Thymus (tissue), 11 donors: ENCODE data around the gene ATP11B. TPM values are rescaled to one million over a fixed set of nuclear protein-coding genes. Genes with fewer than 3 reads are reported as not detected.

ENCODE experiments used
- DNase-seq, 9 donors: peaks; one replicate each; pipeline ENCODE4 v3.0.0-alpha.2; 2013; ENCODE audit warnings: low spot score in 9 of 9, low read depth in 6 of 9, missing footprints in 1 of 9
- H3K27ac ChIP-seq, 2 donors: one replicate each; pipeline ENCODE4 v1.5.1; 2013; ENCODE audit warnings: control low read depth in 1 of 2, low read depth in 1 of 2, low read length in 1 of 2, mild to moderate bottlenecking in 1 of 2, moderate library complexity in 1 of 2
- H3K27me3 ChIP-seq, 2 donors: one replicate each; pipeline ENCODE4 v1.5.1; 2013; ENCODE audit warnings: low read length in 1 of 2; ENCODE audit not compliant: control insufficient read depth in 2 of 2, insufficient read depth in 1 of 2
- H3K36me3 ChIP-seq, 2 donors: one replicate each; pipeline ENCODE4 v1.5.1; 2013; ENCODE audit warnings: low read length in 1 of 2, mild to moderate bottlenecking in 1 of 2, moderate library complexity in 1 of 2; ENCODE audit not compliant: control insufficient read depth in 2 of 2, insufficient read depth in 2 of 2
- H3K4me1 ChIP-seq, 2 donors: one replicate each; pipeline ENCODE4 v1.5.1; 2013; ENCODE audit warnings: low read length in 2 of 2; ENCODE audit not compliant: control insufficient read depth in 2 of 2, insufficient read depth in 2 of 2
- H3K4me3 ChIP-seq, 2 donors: one replicate each; pipeline ENCODE4 v1.5.1; 2013; ENCODE audit warnings: low read length in 2 of 2, control low read depth in 1 of 2, mild to moderate bottlenecking in 1 of 2
- H3K9me3 ChIP-seq, 2 donors: one replicate each; pipeline ENCODE4 v1.5.1; 2013; ENCODE audit warnings: low read length in 1 of 2, mild to moderate bottlenecking in 1 of 2; ENCODE audit not compliant: control insufficient read depth in 2 of 2, insufficient read depth in 1 of 2
- WGBS: extraction: QIAGEN DNeasy Blood & Tissue Kit; methylation state at CpG from one replicate; pipeline ENCODE4 v1.1.7; 2013; 5-methylcytosine and 5-hydroxymethylcytosine counted together
- polyA plus RNA-seq: library from polyadenylated mRNA; stranded (reverse); fragments of 200-250 nt; gene quantifications from one replicate; pipeline ENCODE4 v1.2.3, GENCODE V29; 2013
- total RNA-seq: library from RNA; stranded (reverse); fragments of 120-200 nt; gene quantifications from one replicate; pipeline ENCODE4 v1.2.4, GENCODE V29; 2013
- donor health status: healthy.

Gene ATP11B
- total and polyA plus RNA-seq, 2 donors: 24.7 to 76.9 TPM

- Histone ChIP-seq H3K4me1 (no peaks in the 10 kb centered on the region), H3K27ac (no peak overlapping the region), H3K36me3 (peaks cover 7 to 32% of the 10 kb centered on the region in 2 donors), H3K27me3 (no peaks in the 10 kb centered on the region), H3K9me3 (peaks cover 0 to 3% of the 10 kb centered on the region in 2 donors), H3K4me3 (no peak overlapping the region)
- no peak for DNase-seq
- WGBS: 80% methylated on average over 4 of the region's 4 CpGs
These were observed 166.4 kb downstream of the ATP11B start for GRCh38 chr3:182959474-182960350.

GRCh38 chr3:182962166-182962565 is 168.9 kb downstream of the ATP11B start:
- Histone ChIP-seq H3K4me1 (no peaks in the 10 kb centered on the region), H3K4me3 (no peak overlapping the region), H3K27ac (no peak overlapping the region), H3K9me3 (no peaks in the 10 kb centered on the region), H3K36me3 (peaks cover 7 to 24% of the 10 kb centered on the region in 2 donors), H3K27me3 (no peaks in the 10 kb centered on the region)
- DNase-seq: no peak

DNA sequence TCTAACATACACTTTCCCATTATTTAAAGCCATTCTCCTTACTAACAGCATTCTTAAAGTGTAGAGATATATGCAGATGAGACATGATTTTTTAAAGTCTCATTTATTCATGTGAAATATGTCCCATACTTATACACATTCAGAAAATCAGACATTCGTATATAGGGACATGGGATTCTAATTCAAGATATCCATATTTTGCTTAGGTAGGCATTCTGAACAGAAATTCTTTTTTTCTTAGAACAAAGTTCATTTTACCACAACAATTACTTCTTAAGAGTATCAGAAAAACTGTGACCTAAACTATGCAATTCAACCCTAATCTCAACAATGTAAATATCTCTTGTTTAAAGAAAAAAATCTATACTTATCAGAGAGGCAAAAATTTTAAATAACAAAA is 170.9 kb downstream of the ATP11B start:
- H3K4me1 ChIP-seq: peaks cover 0 to 4% of the 10 kb centered on the region in 2 donors
- WGBS: 98% methylated on average over 1 of the region's 1 CpG
- peaks cover 0 to 15% of the 10 kb centered on the region in 2 donors for H3K36me3 ChIP-seq
- H3K9me3 ChIP-seq: no peaks in the 10 kb centered on the region
- H3K27me3 ChIP-seq: no peaks in the 10 kb centered on the region
- H3K4me3 ChIP-seq: no peak overlapping the region
- no peak for DNase-seq
- no peak overlapping the region for H3K27ac ChIP-seq

GRCh38 chr3:182965861-182966366 is 172.6 kb downstream of the ATP11B start:
- no peak for DNase-seq
- Histone ChIP-seq H3K4me1 (peaks cover 0 to 4% of the 10 kb centered on the region in 2 donors), H3K36me3 (peaks cover 0 to 9% of the 10 kb centered on the region in 2 donors), H3K27me3 (no peaks in the 10 kb centered on the region), H3K27ac (no peak overlapping the region), H3K9me3 (no peaks in the 10 kb centered on the region), H3K4me3 (no peak overlapping the region)
- 95% methylated on average over 9 of the region's 9 CpGs for WGBS

DNA sequence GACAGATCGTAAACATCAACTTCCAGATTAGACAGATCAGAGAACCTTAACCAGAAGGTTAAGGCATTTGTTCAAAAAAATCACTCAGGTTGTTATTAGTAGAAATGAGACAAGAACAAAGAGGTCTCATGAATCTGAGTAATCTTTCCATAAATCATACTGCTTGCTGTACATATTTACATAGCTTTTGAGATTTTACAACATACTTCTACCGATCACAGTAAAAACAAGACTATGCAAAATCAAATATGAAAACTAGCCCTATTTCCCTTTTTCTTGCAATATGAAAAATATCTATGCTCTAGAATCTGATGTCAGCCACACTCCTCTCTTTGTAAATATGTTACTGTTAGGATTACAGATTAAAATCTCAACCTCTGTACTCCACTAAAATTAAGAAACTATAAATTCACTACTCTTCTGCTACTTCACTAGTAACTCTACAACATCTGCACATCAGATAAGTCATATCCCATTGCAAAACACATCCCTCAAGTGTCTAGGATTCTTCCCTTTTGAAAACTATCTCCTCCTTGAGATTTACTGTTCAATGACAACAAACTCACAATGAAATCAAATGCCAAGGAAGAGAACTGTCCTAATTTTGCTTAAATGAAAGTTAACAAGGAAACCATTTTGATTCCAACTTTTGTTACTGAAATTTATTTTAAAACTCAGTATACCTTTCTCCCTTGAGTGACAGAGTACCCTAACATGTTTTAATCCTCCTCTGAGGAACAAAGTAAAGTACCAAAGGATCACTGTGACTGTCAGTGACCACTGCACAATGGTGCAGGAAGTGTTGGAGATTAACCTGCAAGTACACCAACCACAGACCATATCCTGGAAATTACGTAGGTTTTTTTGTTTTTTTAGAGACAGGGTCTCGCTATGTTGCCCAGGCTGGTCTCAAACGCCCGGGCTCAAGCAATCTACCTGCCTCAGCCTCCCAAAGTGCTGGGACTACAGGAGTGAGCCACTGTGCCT is 174.2 kb downstream of the ATP11B start:
- DNase-seq: peak in 3 of 9 donors; percentile 13 to 44 (median 24)
- Histone ChIP-seq H3K27ac (no peak overlapping the region), H3K36me3 (peaks cover 0 to 7% of the 10 kb centered on the region in 2 donors), H3K27me3 (no peaks in the 10 kb centered on the region), H3K4me1 (peaks cover 0 to 4% of the 10 kb centered on the region in 2 donors), H3K9me3 (no peaks in the 10 kb centered on the region), H3K4me3 (no peak overlapping the region)
- 74% methylated on average over 6 of the region's 6 CpGs for WGBS

- H3K4me3 ChIP-seq: no peak overlapping the region
These were observed 176.0 kb downstream of the ATP11B start for GRCh38 chr3:182969277-182969676.

DNA sequence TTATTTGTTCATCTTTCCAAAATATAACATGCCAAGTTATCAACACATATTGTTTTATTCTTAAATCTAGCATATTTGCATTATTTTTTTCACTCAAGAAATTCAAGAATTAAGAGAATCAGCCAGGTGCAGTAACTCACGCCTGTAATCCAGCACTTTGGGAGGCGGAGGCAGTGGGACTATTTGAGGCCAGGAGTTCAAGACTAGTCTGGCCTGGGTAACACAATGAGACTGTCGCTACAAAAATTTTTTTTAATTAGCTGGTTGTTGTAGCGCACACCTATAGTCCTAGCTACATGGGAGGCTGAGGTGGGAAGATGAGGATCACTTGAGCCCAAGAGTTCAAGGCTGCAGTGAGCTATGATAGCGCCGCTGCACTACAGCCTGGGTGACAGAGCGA is 176.5 kb downstream of the ATP11B start:
- Histone ChIP-seq H3K9me3 (no peaks in the 10 kb centered on the region), H3K4me3 (no peak overlapping the region), H3K27me3 (no peaks in the 10 kb centered on the region), H3K27ac (no peak overlapping the region), H3K36me3 (no peaks in the 10 kb centered on the region), H3K4me1 (peaks cover 0 to 4% of the 10 kb centered on the region in 2 donors)
- no peak for DNase-seq
- WGBS: 91% methylated on average over 7 of the region's 7 CpGs

More at GRCh38 chr3:182969277-182969676, 176.0 kb downstream of the ATP11B start:
- Histone ChIP-seq H3K27ac (no peak overlapping the region), H3K4me1 (peaks cover 0 to 4% of the 10 kb centered on the region in 2 donors), H3K27me3 (no peaks in the 10 kb centered on the region), H3K9me3 (no peaks in the 10 kb centered on the region), H3K36me3 (no peaks in the 10 kb centered on the region)
- no peak for DNase-seq

DNA sequence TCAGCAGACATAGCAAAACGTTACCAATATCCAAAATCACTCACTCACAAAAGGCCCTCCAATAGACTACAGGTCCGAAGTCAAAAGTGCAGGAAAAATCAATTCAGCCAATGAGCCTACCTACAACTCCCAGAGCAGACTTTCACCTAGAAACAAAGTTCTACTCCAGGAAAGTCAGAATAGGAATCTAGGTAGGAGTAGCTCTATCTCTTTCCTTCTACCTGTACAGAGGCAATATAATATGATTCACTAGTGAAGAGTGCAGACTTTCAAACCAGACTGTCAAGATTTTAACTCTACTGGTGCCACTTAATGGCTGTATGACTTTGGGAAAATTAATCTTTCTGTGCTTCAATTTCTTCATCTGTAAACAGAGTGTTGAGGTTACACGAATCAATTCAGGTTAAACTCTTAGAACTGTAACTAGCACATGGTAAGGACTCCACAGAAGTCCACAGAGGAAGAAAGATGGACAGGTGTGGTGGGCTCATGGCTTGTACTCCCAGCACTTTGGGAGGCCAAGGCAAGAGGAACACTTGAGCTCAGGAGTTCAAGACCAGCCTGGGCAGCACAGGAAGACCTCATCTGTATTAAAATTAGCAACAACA is 177.6 kb downstream of the ATP11B start:
- WGBS: 97% methylated on average over 3 of the region's 3 CpGs
- DNase-seq: no peak
- H3K4me1 ChIP-seq: peaks cover 0 to 4% of the 10 kb centered on the region in 2 donors
- H3K4me3 ChIP-seq: no peak overlapping the region
- no peaks in the 10 kb centered on the region for H3K27me3 ChIP-seq
- H3K9me3 ChIP-seq: no peaks in the 10 kb centered on the region
- H3K36me3 ChIP-seq: no peaks in the 10 kb centered on the region
- no peak overlapping the region for H3K27ac ChIP-seq
